HG03521 (cell line): ENCODE results near the gene RGSL1.
"Not testable (repeated sequence)": the region's sequence is repeated elsewhere in the genome, so short reads cannot be mapped to it uniquely, and the experiment has no call there.

Source experiments
- ATAC-seq: cut with Tn5 transposase; IDR thresholded peaks from one replicate; pipeline ENCODE4 v1.9.1; 2021; ENCODE audit warnings: mild to moderate bottlenecking, moderate library complexity; ENCODE audit not compliant: unreplicated experiment

Gene RGSL1

DNA sequence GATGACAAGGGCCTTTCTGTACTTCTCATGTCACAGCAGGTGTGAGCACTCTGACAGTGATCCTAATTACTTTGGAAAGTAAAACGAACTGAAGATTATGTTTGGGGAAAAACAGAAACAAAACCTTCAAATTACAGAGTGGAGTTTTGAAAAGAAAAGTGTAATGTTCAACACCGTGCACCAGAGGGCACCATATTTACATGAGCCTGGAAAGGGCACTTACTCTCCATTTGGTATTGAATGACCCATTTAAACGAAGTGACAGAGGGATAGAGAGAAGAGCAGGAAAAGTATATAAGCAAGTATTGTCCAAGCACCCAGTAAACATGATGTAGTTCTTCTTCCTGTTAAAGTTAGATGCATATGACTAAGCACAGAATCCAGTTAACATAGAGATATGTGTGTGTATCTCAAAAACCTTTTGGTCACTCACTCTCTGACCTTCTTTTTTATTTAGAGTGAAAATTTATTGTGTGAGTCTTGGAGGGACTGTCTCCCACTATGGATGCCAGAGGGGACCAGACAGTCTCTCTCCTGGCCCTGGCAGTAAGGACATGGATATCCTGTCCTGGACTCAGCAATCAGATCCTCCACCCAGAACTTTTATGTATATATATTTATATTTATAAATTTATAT lies 3.8 kb upstream of the RGSL1 start:
- ATAC-seq, result no peak

DNA sequence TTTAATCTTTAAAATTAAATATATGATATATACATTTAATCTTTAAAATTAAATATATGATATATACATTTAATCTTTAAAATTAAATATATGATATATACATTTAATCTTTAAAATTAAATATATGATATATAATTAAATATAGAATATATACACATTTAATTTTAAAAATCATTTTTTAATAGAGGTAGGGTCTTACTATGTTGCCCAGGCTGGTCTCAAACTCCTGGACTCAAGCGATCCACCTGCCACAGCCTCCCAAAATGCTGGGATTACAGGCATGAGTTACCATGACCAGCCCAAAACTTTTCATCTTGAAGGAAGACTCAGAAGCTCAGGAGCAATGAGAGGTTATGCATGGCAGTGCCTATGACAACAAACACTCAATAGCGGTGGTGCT lies 2.8 kb upstream of the RGSL1 start:
- ATAC-seq, result not testable (repeated sequence)

DNA sequence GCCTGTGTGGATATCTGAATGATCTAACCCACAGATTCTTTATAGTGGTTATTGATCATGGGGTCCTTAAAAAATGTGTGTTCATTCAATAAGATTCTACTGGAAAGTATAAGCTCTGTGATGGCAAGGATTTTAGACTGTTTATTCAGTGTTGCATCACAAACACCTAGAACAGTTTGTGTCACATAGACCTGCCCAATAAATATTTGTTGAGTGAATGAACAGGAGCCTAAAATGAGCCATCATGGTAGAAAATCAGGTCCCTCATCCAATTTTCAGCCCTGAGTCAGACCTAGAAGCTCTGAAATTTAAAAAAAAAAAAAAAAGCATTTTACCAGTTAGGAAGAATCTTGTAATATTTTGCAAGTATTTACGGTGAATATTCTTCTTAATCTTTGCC lies 2.3 kb upstream of the RGSL1 start:
- ATAC-seq, result no peak

DNA sequence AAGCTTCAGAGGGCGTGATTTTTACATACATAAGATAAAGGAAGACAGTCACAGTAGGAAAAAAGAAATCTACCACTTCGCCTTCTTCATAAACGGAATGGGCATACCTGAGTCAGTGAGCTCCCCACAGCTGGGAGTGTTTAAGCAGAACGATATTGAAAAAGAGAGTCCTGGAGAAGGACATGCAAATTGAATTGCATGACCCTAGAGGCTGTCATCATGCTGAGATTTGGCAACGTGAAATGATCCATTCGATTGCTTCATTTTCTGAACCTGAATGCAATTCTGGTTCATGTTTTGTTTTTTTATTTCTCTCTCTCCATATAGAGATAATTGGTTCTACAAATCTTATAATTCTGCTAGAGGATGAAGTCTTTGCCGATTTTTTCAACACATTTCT lies 3.7 kb downstream of the RGSL1 start:
- no peak for ATAC-seq

DNA sequence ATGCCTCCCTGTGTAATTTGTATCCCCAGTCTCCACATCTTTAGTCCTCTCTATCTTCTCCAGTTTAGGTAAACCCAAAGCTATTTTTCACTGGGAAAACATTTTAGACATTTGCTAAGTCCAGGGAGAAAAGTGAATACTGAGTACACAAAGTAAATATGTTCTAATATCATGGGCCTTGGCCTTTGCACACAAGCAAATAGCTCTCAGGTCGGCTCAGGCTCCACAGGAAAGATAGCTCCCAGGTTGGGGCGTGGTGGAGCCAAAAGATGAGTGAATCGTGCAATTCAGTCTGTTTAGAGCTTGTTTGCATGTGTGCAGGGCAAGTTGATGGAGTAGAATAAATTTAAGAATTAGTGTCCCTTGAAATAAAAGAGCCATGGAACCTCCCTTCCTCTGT lies 7.9 kb downstream of the RGSL1 start:
- no peak for ATAC-seq

DNA sequence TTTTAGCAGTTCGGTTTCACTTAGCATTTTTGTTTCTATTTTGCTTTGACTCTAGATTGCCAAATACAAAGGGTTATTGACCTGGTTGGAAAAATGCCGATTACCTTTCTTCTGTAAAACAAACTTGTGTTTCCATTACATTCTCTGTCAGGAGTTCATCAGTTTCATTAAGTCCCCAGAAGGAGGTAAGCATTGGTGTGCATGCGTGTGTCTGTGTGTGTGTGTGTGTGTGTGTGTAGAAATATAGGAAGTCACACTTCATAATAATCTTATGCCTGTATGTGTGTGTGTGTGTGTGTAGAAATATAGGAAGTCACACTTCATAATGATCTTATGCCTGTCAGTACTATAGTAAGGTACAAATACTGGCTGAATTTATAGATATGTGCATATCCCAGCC lies 10.0 kb downstream of the RGSL1 start:
- no peak for ATAC-seq

DNA sequence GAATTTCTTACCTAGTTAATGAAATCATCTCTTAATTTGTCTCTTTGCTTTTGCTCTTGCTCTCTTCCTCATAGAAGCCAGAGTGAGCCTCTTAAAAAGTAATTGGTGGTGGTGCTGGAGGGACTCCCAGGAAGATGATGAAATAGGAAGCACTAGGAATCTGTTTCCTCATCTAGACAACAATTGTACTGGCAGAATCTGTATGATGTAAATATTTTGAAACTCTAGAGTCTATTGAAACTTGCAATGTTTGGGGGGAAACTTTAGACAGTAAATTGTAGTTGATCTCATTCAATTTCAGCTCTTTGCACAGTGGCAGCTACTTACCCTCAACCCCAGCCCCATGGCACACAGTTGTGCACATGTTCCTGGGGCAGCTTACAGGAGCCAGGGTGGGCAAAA lies 10.6 kb downstream of the RGSL1 start:
- ATAC-seq, result no peak

DNA sequence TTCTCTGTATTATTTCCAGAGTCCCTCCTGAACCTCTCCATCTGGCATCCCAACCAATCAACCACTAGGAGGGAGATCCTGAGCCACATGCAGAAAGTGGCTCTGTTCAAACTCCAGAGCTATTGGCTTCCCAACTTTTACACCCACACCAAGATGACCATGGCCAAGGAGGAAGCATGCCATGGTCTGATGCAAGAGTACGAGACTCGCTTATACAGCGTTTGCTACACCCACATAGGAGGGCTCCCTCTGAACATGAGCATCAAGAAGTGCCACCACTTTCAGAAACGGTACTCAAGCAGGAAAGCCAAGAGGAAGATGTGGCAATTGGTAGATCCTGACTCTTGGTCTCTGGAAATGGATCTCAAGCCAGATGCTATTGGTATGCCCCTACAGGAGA lies 23.6 kb downstream of the RGSL1 start:
- no peak for ATAC-seq

DNA sequence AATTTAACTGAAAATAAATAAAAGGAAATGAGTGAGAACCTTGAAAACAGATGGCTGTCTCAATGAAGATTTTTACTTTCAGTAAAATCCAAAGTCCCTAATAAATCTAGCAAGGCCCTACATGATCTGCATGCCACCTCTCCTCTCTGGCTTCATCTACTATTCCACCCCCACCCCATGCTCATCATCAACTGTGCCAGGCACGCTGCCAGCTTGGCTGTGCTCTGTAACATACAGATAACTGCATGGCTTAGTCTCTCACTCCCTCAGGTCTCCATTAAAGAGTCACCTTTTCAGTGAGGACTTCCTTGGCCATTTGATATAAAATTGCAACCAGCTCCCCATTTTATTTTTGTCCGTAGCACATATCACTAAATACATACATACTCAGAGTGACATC lies 26.7 kb downstream of the RGSL1 start:
- no peak for ATAC-seq

DNA sequence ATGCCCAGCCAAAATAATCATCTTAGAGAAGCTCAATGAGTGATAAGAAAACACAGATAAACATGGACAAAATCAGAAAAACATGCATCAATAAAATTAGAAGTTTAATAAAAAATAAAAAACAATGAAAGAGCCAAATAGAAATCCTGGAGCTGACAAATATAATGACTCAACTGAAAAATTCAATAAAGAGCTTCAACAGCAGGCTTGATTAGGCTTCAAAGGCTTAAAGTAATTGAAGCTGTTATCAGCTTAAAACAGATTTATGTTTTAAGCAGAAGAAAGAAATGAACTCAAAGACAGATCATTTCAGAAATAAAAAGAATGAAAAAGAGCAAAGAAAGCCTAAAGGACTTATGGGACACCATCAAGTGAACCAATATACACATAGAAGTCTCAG lies 28.3 kb downstream of the RGSL1 start:
- no peak for ATAC-seq

DNA sequence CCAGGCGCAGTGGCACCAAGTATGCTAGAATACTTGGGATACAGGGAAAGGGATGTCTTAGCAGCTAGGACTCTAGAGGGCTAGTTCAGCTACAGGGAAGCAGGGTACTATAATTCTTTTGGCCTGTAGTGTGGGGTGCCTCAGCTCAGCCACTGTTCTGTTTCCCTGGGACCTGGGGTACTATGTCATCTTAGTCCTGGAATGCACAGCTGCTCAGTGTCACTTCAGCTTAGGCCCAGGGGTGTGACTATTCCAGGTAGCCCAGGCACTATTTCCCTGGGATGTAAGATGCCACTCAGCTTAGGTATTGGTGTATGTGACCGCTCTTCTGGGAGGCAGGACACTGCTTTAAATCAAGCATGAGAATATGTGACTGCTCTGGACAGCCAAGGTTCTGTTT lies 34.1 kb downstream of the RGSL1 start:
- ATAC-seq, result no peak

DNA sequence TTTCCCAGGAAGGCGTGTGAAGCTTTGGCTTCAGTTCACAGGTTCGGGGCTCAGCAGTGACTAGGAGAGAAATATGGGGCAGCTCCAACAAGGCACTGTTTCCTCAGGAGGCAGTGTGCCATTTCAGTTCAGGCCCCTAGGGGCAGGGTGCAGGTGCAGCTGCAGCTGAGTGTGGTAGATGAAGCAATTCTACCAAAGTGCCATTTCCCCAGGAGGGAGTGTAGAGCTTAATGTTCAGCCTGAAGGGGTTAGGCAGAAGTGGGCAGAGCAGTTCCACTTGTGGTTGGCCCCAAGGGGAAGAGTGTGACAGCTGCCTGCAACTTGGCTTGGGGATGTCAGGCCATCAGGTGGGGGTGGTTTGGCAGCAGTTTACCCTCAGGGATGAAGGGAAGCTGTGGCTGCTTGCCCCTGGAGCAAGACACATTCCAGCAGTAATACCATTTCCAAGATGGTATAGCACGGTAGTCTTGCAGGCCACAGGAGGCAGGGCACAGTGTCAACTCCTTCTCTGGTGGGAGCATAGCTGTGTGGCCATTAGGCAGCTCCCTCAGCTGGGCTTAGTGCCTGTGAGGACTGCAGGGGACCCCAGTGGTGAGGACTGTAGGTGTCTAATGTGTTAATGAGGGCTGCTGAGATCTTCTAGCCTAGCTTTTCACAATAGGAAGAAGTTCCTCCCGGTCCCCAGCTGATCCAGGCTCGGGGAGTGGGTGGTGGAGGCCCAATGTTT lies 34.7 kb downstream of the RGSL1 start:
- ATAC-seq, result peak; percentile 96

DNA sequence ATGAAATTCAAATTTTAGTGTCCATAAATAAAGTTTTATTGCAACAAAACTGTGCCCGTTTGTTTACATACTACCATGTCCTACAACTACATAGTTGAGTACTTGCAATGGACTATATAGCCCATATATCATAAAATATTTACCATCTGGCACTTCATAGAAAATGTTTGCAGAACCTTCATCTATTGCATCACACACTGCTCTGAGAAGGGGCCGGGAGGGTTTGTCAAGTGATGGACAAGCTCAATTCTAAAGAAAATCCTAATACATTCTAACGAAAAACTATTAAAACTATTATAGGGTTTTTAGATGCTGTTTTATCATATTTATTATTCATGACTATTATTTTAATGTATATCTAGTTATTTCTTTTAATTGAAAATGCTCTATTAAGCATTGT lies 35.9 kb downstream of the RGSL1 start:
- no peak for ATAC-seq

DNA sequence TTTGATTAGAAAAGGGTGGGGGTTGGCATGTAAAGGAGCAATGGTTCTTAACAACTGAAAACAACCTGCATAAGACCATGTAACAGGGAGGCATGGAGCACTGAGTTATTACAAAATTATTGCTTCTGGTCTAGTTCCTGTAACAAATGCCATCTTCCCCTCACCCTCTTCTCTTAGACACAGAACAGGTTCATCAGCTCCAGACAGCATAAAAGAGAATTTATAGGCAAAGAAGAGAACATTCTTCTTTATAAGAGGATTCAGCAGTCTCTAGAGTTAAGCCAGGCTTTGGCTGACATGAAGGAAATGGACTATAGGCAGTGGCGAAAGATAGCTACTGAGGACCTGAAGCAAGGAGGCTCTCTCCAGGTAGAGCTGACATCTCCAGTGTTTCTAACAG lies 38.9 kb downstream of the RGSL1 start:
- ATAC-seq, result no peak

DNA sequence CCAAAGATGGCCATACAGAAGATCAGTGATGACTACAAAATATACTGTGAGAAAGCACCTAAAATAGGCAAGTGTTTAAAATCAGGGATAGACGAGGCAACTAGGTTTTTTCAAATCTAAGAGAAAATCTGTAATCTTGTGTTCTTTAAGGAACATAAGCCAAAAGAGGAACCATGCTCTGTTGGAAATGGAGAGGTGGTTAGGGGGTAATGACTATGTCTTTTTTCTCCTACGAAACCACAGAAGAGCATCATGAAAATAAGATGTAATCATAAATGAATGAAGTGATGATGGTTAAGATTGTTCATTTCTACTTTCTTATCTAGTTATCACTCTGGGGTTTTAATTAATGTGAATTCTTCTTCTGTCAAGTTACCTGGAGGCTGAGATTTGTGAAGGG lies 43.1 kb downstream of the RGSL1 start:
- ATAC-seq, result no peak

DNA sequence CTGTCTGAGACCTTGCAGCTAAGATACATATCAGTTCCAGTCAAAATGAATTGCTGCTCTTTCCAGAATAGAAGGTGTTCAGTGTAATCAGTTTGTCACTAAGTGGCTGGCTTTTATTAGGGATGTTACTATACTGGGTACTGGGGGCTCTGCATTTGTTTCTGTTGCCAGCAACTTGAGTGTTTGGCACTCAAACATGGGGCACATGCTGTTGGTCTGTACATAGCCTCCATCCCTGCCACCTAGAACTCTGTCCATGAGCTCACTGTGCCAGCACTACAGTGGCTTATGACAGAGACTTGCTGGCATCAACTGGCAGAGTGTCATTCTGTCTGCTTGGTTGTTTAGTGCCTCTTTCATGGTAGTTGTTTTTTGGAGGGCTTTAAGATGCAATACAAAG lies 45.1 kb downstream of the RGSL1 start:
- ATAC-seq, result no peak

DNA sequence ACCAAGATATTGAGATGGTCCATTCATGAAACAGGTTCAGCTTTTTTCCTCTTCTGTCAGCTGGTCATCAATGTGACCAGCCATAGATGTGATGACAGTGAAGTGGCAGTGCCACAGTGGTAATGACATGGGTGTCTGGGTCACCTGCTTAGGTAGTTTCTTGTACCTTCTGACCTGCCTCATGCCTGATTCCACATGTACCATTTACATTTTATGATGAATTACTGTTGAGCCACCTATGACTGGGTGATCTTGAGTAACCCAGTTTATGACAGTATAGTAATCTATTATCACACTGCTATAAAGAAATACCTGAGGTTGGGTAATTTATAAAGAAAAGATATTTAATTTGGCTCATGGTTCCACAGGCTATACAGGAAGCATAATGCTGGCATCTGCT lies 45.7 kb downstream of the RGSL1 start:
- ATAC-seq, result no peak

DNA sequence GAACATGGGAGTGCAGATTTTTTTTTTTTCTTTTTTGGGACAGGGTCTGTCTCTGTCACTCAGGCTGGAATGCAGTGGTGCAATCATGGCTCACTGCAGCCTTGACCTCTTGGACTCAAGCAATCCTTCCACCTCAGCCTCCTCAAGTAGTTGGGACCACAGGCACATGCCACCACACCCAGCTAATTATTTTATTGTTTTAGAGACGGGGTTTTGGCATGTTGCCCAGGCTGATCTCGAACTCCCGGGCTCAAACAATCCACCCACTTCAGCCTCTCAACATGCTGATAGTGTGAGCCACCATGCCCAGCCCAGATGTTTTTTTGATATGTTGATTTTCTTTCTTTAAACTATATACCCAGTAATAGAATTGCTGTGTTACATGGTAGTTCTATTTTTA lies 57.7 kb downstream of the RGSL1 start:
- no peak for ATAC-seq

DNA sequence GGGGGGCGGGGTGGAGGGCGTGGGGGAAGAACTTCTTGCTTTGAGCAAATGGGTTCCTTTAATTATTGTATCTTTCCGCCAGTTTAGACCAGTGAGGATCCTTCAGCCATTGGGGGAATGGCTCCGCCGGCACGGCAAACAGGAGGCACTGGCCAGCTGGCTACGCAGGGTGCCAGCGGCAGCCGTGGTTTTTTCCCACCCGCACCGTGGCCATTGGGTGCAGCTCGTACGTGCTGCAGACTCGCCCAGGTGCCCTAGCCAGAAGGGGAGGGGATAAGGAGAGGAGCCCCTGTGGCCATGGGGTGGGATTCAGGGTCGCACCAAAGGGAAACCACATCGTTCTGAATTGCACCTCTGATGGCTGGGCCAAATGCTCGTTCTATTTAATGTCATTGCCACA lies 65.6 kb downstream of the RGSL1 start:
- ATAC-seq, result no peak

DNA sequence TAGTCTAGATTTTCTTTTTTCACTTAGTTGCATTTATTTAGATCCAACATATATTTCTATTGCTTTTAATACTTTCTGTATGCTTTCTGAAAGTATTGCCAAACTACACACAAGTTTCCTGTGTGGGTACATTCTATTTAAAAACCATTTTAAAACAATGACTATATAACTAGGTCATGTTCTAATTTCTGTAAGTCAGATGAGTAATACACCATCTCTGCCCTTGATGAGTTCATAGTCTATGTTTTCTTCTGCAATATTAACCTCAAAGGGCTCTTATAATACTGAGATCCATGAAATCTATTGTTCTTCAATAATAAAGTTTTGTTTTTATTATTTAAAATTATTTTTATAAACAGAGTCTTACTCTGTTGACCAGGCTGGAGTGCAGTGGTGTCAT lies 70.8 kb downstream of the RGSL1 start:
- no peak for ATAC-seq

DNA sequence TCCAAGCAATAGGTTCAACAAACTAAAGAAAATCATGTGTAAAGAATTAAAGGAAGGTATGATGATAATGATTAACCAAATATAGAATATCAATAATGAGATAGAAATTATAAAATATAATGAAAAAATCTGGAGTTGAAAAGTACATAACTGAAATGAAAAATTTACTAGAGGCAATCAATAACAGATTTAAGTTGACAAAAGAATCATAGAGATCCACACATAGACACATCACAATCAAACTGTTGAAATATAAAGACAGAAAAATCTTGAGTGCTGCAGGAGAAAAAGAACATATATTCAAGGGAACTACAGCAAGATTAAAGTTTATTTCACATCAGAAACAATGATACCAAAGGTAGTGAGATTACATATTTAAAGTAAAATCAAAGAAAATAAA lies 75.4 kb downstream of the RGSL1 start:
- ATAC-seq, result no peak

DNA sequence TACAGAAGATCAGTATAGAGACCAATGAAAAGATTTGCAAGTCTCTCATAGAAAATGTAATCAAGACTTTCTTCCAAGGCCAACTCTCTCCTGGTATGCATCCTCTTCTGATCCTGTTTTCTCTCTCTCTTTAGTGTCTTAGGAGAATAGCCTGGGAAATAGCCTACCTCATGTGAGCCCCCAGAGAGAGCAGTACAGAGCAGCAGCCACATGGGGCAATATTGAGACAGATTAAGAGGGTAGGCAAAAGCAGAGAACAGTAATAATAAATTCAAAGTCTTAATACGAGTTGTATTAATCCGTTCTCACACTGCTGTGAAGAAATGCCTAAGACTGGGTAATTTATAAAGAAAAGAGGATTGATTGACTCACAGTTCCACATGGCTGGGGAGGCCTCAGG lies 77.7 kb downstream of the RGSL1 start:
- ATAC-seq, result no peak

DNA sequence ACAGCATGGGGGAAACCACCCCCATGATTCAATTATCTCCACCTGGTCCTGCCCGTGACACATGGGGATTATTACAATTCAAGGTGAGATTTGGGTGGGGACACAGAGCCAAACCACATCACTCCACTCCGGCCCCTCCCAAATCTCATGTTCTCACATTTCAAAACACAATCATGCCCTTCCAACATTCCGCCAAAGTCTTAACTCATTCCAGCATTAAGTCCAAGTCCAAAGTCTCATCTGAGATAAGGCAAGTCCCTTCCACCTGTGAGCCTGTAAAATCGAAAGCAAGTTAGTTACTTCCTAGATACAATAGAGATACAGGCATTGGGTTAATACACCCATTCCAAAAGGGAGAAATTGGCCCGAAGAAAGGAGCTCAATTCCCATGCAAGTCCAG lies 78.3 kb downstream of the RGSL1 start:
- ATAC-seq, result not testable (repeated sequence)
